Stimulated activated CD4-positive, alpha-beta T cell treated with anti-CD3 and anti-CD28 coated beads, Interleukin-1b, Interleukin-23, amount 100 ng/mL, for 4 hours (primary cell): ENCODE data around the gene VENTX.

Source experiments
- DNase-seq, 2 donors: peaks; one replicate each; pipeline ENCODE4 v3.0.0-alpha.2; 2020; ENCODE audit warnings: low read depth in 2 of 2

Gene VENTX

DNA sequence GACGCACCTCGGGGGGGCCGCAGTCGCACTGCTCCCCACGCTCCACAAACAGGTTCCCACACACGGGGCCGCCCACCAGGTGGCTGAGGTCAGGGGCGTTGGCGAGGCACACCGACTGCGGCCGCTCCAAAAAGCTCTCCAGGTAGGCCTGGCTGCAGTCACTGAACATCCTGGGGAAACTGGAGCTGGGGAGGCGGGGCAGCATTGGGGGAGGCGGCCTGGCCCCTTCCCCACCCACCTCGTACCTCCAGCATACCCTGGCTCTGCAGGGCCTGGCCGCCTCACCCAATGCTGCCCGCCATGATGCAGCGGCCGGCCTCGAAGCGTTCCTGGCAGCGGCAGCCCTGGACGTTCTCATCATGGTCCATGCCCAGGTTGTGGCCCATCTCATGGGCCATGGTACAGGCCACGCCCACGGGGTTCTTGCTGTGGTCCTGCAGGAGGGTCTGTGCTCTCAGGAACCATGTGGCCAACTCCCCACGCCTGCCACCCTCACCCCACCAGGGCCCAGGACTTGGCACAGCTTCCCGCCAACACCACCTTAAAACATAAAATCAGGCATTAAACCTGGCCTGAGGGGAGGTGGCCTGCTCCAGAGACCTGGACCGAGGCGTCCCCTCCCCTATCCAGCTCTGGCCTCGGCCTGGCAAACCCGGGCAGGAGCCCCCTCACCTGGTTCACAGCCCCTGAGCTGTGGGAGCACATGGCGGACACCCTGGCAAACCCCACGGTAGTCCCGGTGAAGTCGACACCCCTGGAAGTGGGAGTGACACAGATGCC is 34.1 kb downstream of the VENTX start:
- DNase-seq: no peak

DNA sequence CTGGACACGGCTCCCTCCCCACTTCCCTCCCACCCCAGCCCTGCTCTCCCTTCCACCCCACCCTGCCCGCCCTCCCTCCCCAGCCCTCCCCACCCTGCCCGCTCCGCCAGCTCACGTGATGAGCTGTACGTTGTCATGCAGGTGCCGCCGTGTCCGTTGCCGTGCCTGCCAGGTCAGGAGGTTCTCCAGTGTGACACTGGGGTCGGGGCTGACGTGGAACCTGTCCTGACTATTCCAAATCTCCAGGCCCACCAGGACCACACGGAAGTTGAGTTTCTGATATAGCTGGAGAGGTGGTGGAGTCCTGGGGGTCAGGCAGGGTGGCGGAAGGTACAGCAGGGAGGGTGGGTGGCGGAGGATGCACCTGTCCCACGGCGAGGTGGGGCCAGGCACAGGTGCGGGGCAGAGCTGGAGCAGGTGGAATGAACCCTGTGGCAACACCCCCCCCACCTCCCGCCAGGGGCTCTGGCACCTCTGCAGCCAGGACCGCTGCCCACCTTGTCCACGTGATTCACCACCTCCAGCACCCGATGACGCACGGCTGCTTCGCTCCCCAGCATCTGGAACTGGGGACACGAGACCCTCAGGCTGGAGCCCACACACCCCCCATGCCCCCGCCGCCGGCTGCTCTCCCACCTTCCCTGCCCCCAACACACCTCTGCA is 34.8 kb downstream of the VENTX start:
- DNase-seq: no peak

DNA sequence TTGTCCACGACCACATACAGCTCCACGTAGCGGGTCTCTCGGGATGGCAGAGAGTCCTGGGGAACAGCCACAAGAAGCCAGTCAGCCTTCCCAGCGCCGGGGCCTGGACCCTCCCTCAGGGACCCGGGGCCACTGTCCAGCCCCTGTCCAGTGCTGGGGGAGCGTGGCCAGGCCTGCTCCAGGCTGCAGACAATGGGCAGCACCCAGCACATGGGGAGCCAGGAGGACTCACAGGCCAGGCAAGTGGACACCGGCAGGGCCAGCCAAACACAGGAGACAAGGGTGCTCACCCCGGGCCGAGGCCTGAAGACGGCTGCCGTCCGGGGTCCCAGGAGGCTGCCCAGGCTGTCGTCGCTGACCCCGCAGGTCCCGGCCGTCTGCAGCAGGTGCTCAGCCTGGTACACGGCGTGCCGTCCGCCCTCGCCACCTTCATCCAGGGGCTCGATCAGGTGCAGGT is 35.3 kb downstream of the VENTX start:
- no peak for DNase-seq

DNA sequence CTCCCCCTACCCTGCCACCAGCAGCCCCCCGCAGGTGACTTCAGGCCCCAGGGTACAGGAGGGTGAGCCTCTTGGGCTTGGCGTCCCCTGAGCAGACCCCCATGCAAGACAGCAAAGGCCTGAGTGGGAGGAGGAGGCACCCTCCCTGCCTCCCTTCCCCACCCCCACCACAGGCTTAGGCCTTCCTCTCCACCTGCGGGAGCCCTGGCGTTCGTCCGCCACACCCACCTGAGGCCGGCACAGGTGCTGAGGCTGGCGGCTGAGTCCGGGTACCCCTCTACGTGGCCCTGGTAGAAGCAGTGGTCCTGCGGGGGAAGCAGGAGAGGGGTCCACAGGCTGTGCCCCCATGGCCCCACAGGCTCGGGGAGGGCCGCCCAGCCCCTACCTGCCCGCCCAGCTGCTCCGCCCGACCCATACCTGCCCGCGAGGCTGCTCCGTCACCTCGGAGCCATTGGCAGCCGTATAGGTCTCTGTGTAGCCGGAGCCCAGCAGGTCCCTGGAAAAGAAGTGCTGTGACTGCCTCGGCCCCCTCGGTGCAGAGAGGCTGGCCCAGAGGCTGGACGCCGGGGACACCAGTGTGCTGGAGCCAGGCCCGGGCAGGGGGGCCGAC is 36.0 kb downstream of the VENTX start:
- DNase-seq: no peak

GRCh38 chr10:133274751-133275683 is 37.4 kb downstream of the VENTX start:
- DNase-seq: peak; percentile 72 to 73

- peak in 1 of 2 donors; percentile 31 for DNase-seq
Observed at GRCh38 chr10:133275684-133276092, 38.0 kb downstream of the VENTX start.

DNA sequence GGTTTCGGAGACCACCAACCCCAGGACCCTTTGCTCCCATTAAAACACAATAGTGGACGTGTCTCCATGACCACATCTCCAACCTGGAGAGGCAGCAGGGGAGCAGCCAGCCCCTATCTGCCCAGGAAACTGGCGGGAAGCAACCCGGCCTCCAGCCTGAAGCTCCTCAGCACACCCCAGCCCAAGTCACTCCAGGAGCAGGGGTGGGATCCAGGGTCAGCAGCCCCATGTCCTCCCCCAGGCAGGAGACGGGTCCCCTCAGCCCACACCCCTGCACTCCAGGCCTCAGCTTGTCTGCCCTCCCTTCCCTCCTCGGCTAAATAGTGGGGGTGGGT is 38.4 kb downstream of the VENTX start:
- no peak for DNase-seq

DNA sequence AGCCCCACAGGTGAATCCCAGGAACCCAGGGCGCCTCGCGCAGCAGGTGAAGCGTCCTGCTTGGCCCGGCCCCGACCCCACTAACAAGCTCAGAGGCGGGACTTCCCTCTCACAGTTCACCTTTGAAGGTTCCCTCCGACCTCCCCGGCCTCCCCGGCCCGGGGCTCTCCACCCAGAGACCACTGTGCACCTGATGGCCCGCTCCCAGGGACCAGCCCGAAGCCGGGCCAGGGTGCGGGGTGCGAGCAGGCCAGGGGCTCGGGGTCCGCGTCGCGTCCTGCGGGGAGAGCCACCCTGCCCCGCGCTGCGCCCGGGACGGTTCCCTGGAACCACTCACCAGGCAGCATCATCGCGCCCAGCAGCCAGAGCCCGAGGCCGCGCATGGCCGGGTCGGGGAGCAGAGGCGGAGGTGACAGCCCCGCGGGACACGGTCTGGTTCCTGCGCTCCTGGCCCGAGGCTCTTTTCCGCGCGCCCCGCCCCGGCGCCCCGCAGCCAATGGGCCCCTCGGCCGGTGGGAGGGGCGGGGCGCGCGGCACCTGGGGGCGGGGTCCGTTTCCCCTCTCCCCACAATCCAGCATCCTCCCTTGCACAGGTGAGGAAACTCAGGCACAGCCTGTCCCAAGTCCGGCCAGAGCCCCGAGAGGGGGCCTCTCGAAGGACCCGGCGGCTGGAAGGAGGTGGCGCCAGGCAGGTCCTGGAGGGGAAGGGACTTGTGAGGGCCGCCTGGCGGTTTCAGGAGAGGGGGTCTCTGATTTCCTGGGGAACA is 39.0 kb downstream of the VENTX start, which contains the start of gene ADAM8:
Gene ADAM8, minus strand, starts transcription at position 434 of the 767 bp plus-strand sequence. Its CDS starts 51 bp downstream, at position 383.
- peak; percentile 54 to 71 for DNase-seq

DNA sequence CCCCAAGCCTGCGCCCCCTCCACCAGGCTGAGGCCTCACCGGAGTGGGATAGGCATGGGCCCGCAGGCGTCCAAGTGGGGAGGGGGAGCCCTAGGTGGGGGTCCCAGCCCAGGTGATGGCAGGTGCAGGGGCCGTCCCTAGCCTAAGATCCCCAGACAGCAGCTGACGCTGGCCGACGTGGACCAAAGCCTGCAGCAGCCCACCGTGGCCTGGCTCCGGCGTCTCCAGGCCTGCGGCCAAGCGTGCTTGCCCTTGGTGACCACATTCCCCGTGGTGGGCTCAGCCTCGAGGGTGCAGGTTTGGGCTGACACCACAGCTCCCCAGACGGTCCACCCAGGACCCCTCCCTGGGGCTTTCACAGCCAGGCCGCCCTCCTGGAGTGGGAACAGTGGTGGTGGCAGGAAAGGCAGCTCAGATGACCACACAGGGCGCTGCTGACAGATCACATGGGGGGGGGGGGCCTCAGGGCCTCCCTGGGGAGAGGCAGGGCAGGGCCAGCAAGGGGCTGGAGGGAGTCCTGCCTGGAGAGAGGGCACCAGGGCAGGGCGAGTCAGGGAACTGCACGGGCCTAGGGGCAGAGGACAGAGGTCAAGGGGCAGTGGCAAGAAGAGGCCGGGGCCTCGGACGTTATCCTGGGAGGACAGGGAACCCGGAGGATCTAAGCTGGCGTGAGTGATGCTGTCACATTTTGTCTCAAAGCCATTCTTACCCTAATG is 39.8 kb downstream of the VENTX start:
- no peak for DNase-seq

- DNase-seq: no peak
Observed at GRCh38 chr10:133277993-133278576, 40.4 kb downstream of the VENTX start.

- DNase-seq: no peak
Observed at GRCh38 chr10:133278577-133279265, 41.1 kb downstream of the VENTX start.

- DNase-seq: no peak
Observed at GRCh38 chr10:133279326-133280226, 41.9 kb downstream of the VENTX start.

DNA sequence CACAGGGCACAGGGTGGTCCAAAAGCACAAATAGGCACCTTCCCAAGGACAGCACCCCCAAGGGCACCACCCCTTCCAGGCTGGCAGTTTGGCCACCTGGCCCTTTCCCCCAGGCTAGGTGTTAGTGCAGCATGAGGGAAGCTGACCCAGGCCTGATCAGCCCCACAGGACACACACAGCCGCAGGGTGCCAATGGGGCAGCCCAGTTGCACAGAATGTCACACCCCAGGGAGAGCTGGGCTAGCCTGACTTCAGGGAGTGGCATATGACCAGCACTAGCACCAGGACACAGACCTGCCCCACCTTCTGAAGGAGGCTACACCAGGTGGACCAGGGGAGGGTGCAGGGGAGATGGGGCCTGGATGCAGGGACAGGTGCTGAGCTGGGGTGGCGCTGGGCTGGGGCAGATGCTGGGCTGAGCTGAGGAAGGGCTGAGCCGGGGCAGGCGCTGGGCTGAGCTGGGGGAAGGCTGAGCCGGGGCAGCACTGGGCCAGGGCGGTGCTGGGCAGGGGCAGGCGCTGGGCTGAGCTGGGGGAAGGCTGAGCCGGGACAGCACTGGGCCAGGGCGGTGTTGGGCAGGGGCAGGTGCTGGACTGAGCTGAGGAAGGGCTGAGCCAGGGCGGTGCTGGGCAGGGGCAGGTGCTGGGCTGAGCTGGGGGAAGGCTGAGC is 42.9 kb downstream of the VENTX start:
- DNase-seq: no peak

GRCh38 chr10:133281084-133281483 is 43.4 kb downstream of the VENTX start:
- no peak for DNase-seq

DNA sequence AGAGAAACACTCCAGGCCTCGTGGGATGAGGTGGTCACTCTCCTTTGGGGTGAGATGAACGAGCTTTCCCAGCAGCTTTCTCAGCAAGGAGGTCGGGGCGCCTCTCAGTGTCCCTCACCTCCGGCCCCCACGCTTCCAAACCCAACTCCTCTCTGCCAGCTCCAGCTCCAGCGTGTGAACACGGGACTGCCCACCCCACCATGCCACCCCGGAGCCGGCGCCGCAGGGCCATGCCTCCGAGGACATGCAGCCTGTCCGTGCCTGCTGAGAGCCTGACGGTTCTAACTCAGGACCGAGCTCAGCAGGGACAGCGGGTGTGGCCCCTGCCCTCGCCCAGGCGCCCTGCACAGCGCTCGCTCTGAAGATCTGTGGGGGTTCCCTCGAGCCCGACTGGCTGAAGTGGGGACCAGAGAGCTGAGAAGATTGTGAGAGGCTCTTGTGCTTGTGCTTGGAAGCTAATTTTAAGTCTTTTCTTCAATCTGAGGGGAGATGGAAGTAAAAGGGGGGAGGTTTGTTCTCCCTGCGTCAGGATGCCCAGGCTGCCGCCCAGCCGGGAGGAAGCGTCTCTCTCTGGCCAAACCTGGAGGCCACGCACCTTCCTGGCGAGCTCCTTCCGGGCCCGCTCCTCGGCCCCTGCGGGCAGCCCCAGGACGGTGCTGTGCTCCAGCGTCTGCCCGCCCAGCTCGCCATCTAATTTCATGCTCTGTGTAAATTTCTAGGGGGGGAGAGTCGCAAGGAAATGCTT is 44.1 kb downstream of the VENTX start:
- no peak for DNase-seq

DNA sequence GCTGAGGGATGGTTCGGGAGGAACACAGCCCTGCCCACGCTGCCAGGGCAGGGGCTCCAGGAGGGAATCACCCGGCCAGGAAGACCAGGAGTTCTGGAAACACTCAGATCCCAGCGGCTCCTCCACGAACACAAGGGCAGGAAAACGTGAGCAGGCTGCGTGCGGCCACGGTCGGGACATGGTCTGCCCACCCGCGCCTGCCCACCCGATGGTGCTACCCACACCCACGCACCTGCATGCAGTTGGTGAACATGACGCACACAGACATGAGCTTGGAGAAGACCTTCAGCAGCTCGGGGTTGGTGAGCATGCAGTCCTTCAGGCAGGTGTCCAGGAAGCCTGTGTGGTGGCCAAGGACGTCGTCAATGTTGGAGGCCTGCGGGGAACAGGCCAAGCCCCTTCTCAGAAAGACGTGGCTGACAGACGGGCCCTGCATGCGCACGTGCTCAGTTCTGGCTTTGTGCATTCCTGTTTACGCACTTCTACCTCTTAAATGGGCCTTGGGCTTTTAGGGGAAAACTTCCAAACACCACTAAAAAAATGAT is 45.3 kb downstream of the VENTX start:
- DNase-seq: no peak

DNA sequence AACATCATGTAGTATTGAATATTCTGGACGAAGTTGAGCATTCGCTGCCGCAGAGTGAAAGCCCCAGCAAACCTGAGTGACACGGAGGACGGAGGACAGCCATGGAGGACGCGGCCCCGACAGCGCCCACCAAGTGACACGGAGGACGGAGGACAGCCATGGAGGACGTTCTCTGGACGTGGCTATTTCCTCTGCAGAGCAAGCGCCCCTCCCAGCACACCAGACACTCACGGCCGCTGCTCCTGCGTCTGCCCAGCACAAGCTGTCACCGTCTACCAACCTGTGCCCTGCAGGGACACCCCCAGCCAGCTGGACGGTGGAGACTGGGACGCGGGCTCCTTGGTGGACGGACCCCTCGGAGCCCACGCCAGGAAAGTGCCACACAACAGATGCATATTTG is 46.3 kb downstream of the VENTX start:
- no peak for DNase-seq
